GM10847 (cell line): ENCODE data around the gene C4orf50.

Source experiments
- POLR2A ChIP-seq: IDR thresholded peaks from 2 replicates; pipeline ENCODE4 v1.6.1; 2011; ENCODE audit not compliant: insufficient read length; ENCODE audit errors: extremely low read depth

C4orf50 gene

GRCh38 chr4:5851637-5852301, 166.5 kb downstream of the C4orf50 start:
- no peak for TF ChIP-seq POLR2A
